Osteoblast (primary cell): ENCODE data around the gene PAX5. TPM values are rescaled to one million over a fixed set of nuclear protein-coding genes. Genes with fewer than 3 reads are reported as not detected.

Experiments used
- DNase-seq: peaks from one replicate; pipeline ENCODE4 v3.0.0; 2011; ENCODE audit warnings: low spot score, mixed read lengths; ENCODE audit not compliant: insufficient read length; ENCODE audit errors: missing footprints
- H2AFZ ChIP-seq: 2 replicates; pipeline ENCODE4 v1.6.0; 2011; ENCODE audit warnings: mild to moderate bottlenecking, low read length
- H3K27ac ChIP-seq: 2 replicates; pipeline ENCODE4 v1.5.1; 2011; ENCODE audit warnings: mild to moderate bottlenecking, low read depth, low read length, moderate library complexity
- H3K27me3 ChIP-seq: 2 replicates; pipeline ENCODE4 v1.6.0; 2012; ENCODE audit warnings: mild to moderate bottlenecking, control low read depth, inconsistent platforms, low read length, moderate library complexity; ENCODE audit not compliant: insufficient read depth
- H3K36me3 ChIP-seq: 2 replicates; pipeline ENCODE4 v1.5.1; 2011; ENCODE audit warnings: mild to moderate bottlenecking, low read length, control low read depth, moderate library complexity; ENCODE audit not compliant: insufficient read depth
- H3K4me1 ChIP-seq: 2 replicates; pipeline ENCODE4 v1.5.1; 2011; ENCODE audit warnings: mild to moderate bottlenecking, low read length, control low read depth, moderate library complexity; ENCODE audit not compliant: insufficient read depth
- H3K4me2 ChIP-seq: 2 replicates; pipeline ENCODE4 v1.6.0; 2011; ENCODE audit warnings: mild to moderate bottlenecking, low read length; ENCODE audit not compliant: insufficient read depth
- H3K4me3 ChIP-seq: fragments of 200-600 bp; sonication (generic); 3 replicates; pipeline ENCODE4 v1.5.1; 2012; ENCODE audit warnings: mild to moderate bottlenecking, low read length, inconsistent platforms; ENCODE audit not compliant: insufficient read depth
- H3K79me2 ChIP-seq: 2 replicates; pipeline ENCODE4 v1.6.0; 2012; ENCODE audit warnings: mild to moderate bottlenecking, low read length, control low read depth, inconsistent platforms; ENCODE audit not compliant: insufficient read depth
- H3K9me3 ChIP-seq: 2 replicates; pipeline ENCODE4 v1.5.1; 2011; ENCODE audit warnings: low read depth, low read length, control low read depth
- H4K20me1 ChIP-seq: 2 replicates; pipeline ENCODE4 v1.6.0; 2012; ENCODE audit warnings: mild to moderate bottlenecking, low read length, control low read depth; ENCODE audit not compliant: insufficient read depth
- total RNA-seq: library from RNA; depleted of rRNA; stranded (reverse); fragments of >200 nt; gene quantifications from 2 replicates; pipeline ENCODE4 v1.2.3, GENCODE V29; 2012
- TF ChIP-seq, protein P1 (sequence below): IDR thresholded peaks from 2 replicates; pipeline ENCODE4 v1.5.1; 2011; ENCODE audit warnings: mild to moderate bottlenecking, low read depth, low read length, moderate library complexity; ENCODE audit errors: extremely low read depth

PAX5 gene
- total RNA-seq, 1 donor: not detected

- Histone ChIP-seq H3K4me1 (no peaks in the 10 kb centered on the region), H3K36me3 (no peaks in the 10 kb centered on the region), H3K79me2 (no peaks in the 10 kb centered on the region), H3K9me3 (no peaks in the 10 kb centered on the region), H3K27ac (no peak overlapping the region), H4K20me1 (no peaks in the 10 kb centered on the region), H3K4me2 (no peak overlapping the region), H3K4me3 (no peak overlapping the region), H2AFZ (no peak overlapping the region), H3K27me3 (peaks cover 58% of the 10 kb centered on the region)
- TF ChIP-seq, protein P1, sequence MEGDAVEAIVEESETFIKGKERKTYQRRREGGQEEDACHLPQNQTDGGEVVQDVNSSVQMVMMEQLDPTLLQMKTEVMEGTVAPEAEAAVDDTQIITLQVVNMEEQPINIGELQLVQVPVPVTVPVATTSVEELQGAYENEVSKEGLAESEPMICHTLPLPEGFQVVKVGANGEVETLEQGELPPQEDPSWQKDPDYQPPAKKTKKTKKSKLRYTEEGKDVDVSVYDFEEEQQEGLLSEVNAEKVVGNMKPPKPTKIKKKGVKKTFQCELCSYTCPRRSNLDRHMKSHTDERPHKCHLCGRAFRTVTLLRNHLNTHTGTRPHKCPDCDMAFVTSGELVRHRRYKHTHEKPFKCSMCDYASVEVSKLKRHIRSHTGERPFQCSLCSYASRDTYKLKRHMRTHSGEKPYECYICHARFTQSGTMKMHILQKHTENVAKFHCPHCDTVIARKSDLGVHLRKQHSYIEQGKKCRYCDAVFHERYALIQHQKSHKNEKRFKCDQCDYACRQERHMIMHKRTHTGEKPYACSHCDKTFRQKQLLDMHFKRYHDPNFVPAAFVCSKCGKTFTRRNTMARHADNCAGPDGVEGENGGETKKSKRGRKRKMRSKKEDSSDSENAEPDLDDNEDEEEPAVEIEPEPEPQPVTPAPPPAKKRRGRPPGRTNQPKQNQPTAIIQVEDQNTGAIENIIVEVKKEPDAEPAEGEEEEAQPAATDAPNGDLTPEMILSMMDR: no peak
- no peak for DNase-seq
Measured at GRCh38 chr9:36912620-36913019, 121.4 kb downstream of the PAX5 start.

DNA sequence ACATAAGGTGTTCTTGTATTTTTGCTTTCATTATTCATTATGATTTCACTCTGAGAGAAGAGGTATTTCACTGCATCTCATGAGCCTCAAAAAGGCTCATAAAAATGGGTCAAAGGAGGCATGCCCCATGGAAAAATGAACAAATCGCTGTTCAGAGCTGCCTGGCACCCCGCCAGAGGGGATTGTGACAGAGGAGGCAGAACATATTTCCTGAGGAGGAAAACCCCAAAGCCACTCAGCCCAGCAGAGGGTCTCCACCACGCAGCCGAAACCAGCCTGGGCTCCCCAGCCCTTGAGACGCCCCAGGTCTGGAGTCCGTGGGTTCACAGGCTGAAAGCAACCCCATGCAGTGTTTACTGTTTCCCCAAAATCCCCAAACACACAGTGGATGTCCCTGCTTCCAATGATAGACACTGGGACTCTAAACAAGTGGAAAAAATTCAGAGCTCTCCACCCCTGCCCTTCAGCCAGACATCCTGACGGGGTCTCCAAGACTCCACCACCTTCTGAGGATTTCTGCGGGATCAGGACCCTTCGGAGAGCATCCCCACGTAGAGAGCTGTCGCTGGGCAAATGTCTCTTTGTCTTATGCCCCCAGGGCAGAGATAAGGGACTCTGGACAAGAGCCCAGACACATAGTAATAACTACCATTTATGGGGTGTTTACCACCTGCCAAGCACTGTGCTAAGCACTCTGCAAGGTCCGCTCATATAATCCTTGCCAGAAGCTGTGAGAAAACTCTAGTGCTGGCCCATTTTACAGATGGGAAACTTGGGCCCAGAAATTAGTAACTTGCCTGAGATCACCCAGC lies 122.3 kb downstream of the PAX5 start:
- Histone ChIP-seq H3K27ac (no peak overlapping the region), H3K27me3 (peaks cover 65% of the 10 kb centered on the region), H3K36me3 (no peaks in the 10 kb centered on the region), H4K20me1 (no peaks in the 10 kb centered on the region), H3K4me3 (no peak overlapping the region), H3K4me1 (no peaks in the 10 kb centered on the region), H3K9me3 (no peaks in the 10 kb centered on the region), H3K4me2 (no peak overlapping the region), H2AFZ (no peak overlapping the region), H3K79me2 (no peaks in the 10 kb centered on the region)
- DNase-seq: no peak
- TF ChIP-seq, protein P1: no peak

DNA sequence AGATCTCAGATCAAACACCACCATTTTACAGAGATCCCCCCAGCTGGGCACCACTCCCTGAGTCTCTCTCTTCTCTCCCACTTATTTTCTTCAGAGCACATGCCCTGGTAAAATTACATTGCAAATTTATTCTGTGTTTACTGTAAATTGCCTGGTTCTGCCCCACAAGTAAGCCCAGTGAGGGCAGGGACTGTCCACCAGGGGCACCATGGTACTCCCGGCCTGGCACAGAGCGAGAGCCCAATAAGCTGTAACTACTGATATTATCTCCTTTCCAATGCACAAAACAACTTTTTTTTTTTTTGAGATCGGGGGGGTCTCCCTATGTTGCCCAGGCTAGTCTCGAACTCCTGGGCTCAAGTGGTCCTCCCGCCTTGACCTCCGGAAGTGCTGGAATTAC lies 123.0 kb downstream of the PAX5 start:
- Histone ChIP-seq H3K79me2 (no peaks in the 10 kb centered on the region), H3K27ac (no peak overlapping the region), H3K4me3 (no peak overlapping the region), H3K4me1 (no peaks in the 10 kb centered on the region), H3K27me3 (peaks cover 72% of the 10 kb centered on the region), H2AFZ (no peak overlapping the region), H3K9me3 (no peaks in the 10 kb centered on the region), H4K20me1 (no peaks in the 10 kb centered on the region), H3K4me2 (no peak overlapping the region), H3K36me3 (no peaks in the 10 kb centered on the region)
- DNase-seq: no peak
- TF ChIP-seq, protein P1: no peak

- TF ChIP-seq, protein P1: no peak
- H3K27ac ChIP-seq: no peak overlapping the region
- no peak overlapping the region for H3K4me3 ChIP-seq
- peaks cover 76% of the 10 kb centered on the region for H3K27me3 ChIP-seq
- no peaks in the 10 kb centered on the region for H3K79me2 ChIP-seq
- H3K36me3 ChIP-seq: no peaks in the 10 kb centered on the region
- no peaks in the 10 kb centered on the region for H3K4me1 ChIP-seq
- no peaks in the 10 kb centered on the region for H4K20me1 ChIP-seq
- no peak overlapping the region for H3K4me2 ChIP-seq
- no peak for DNase-seq
- H3K9me3 ChIP-seq: no peaks in the 10 kb centered on the region
- no peak overlapping the region for H2AFZ ChIP-seq
Measured at GRCh38 chr9:36906492-36906891, 127.6 kb downstream of the PAX5 start.
